ENCODE results near the gene MRPL53. TPM values are rescaled to one million over a fixed set of nuclear protein-coding genes. Genes with fewer than 3 reads are reported as not detected.
"Not testable (repeated sequence)": the region's sequence is repeated elsewhere in the genome, so short reads cannot be mapped to it uniquely, and the experiment has no call there.

Gene MRPL53
- total RNA-seq, 5 donors from 2014 or later (not counting 1 experiment from before 2014, with no cell fraction given) = 53.9 to 77.9 (median 59.4) TPM

GRCh38 chr2:74461187-74462053, 11.1 kb downstream of the MRPL53 start:
- Mint-ChIP-seq H3K9me3 (no peaks in the 10 kb centered on the region), H3K27me3 (no peaks in the 10 kb centered on the region), H3K36me3 (peaks cover 5% of the 10 kb centered on the region), H3K27ac (no peak overlapping the region), H3K4me1 (peaks cover 51 to 65% (median 62%) of the 10 kb centered on the region in 3 donors), H3K4me3 (no peak overlapping the region)
- Histone ChIP-seq H3K36me3 (ENCODE audit: control insufficient read depth in 2 of 2, extremely low read depth in 1 of 2, insufficient read depth in 1 of 2, low read length in 1 of 2) (peaks cover 6 to 20% of the 10 kb centered on the region in 2 donors), H3K9me3 (no peaks in the 10 kb centered on the region), H3K4me1 (ENCODE audit: control insufficient read depth in 1 of 2, extremely low read depth in 1 of 2, insufficient read depth in 2 of 2, low read length in 2 of 2) (peaks cover 23 to 48% of the 10 kb centered on the region in 2 experiments), H3K4me3 (ENCODE audit: control insufficient read depth in 1 of 2, extremely low read depth in 1 of 2, low read length in 1 of 2) (no peak overlapping the region), H3K27me3 (replicated peaks in 1 of 2; ENCODE audit: control insufficient read depth in 2 of 2, extremely low read depth in 1 of 2, insufficient read depth in 2 of 2, low read length in 1 of 2) (no peaks in the 10 kb centered on the region), H3K27ac (ENCODE audit: low read length) (no peak overlapping the region)
- ATAC-seq (replicated peaks in 1 of 4) = no peak
- DNase-seq = no peak
- WGBS (ENCODE audit: insufficient coverage) = 94% methylated on average over 24 of the region's 27 CpGs
- ChIA-PET CTCF (no interaction called here), POLR2A (interaction anchor here in 1 of 2 donors (0.6 kb wide), 1 partner anchor 447 kb away, joined by 4 read pairs; no protein-coding TSS in a partner anchor)

DNA sequence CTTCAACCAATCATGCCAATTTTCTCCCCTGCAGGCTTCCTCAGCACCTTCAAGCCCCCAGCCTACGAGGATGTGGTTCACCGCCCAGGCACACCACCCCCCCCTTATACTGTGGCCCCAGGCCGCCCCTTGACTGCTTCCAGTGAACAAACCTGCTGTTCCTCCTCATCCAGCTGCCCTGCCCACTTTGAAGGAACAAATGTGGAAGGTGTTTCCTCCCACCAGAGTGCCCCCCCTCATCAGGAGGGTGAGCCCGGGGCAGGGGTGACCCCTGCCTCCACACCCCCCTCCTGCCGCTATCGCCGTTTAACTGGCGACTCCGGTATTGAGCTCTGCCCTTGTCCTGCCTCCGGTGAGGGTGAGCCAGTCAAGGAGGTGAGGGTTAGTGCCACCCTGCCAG, 12.3 kb downstream of the MRPL53 start:
- H3K9me3 Mint-ChIP-seq; DNase-seq; ATAC-seq (replicated peaks in 1 of 4); H3K4me3 ChIP-seq (ENCODE audit: control insufficient read depth in 1 of 2, extremely low read depth in 1 of 2, low read length in 1 of 2); H3K27me3 Mint-ChIP-seq; H3K27ac Mint-ChIP-seq; H3K27me3 ChIP-seq (replicated peaks in 1 of 2; ENCODE audit: control insufficient read depth in 2 of 2, extremely low read depth in 1 of 2, insufficient read depth in 2 of 2, low read length in 1 of 2); H3K27ac ChIP-seq (ENCODE audit: low read length); H3K36me3 Mint-ChIP-seq; POLR2A ChIA-PET; H3K9me3 ChIP-seq: not testable (repeated sequence)
- Mint-ChIP-seq H3K4me1 (peaks cover 58 to 67% (median 65%) of the 10 kb centered on the region in 3 donors), H3K4me3 (peak overlapping the region; percentile 62 to 99 (median 93))
- Histone ChIP-seq H3K36me3 (ENCODE audit: control insufficient read depth in 2 of 2, extremely low read depth in 1 of 2, insufficient read depth in 1 of 2, low read length in 1 of 2) (peaks cover 6 to 24% of the 10 kb centered on the region in 2 donors), H3K4me1 (ENCODE audit: control insufficient read depth in 1 of 2, extremely low read depth in 1 of 2, insufficient read depth in 2 of 2, low read length in 2 of 2) (peaks cover 30 to 53% of the 10 kb centered on the region in 2 experiments)
- 85% methylated on average over 3 of the region's 10 CpGs for WGBS (ENCODE audit: insufficient coverage)
- CTCF ChIA-PET = interaction anchor here in 1 of 2 donors (0.7 kb wide), 1 partner anchor 951 kb away, joined by 3 read pairs; no protein-coding TSS in a partner anchor

DNA sequence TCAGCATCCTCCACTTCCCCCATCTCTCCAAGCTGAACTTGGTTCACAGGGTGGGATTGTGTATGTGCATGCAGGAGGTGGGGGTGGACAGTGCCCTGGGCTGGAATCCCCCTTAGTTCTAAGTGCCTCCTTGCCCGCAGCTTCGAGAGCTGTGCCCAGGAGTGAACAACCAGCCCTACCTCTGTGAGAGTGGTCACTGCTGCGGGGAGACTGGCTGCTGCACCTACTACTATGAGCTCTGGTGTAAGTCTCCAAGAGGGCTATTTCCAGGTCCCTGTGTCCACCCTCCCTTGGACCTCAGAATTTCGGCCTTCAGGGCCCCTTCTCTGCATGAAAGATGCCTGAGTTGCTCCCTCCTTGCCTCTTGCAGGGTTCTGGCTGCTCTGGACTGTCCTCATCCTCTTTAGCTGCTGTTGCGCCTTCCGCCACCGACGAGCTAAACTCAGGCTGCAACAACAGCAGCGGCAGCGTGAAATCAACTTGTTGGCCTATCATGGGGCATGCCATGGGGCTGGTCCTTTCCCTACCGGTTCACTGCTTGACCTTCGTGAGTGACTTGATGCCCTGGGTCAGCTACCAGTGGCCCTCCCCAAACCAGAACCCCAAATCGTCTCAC, 12.9 kb downstream of the MRPL53 start:
- Histone ChIP-seq H3K36me3 (ENCODE audit: control insufficient read depth in 2 of 2, extremely low read depth in 1 of 2, insufficient read depth in 1 of 2, low read length in 1 of 2) (peaks cover 6 to 24% of the 10 kb centered on the region in 2 donors), H3K4me1 (ENCODE audit: control insufficient read depth in 1 of 2, extremely low read depth in 1 of 2, insufficient read depth in 2 of 2, low read length in 2 of 2) (peaks cover 32 to 54% of the 10 kb centered on the region in 2 experiments)
- H3K4me3 ChIP-seq (ENCODE audit: control insufficient read depth in 1 of 2, extremely low read depth in 1 of 2, low read length in 1 of 2); H3K9me3 Mint-ChIP-seq; H3K9me3 ChIP-seq; H3K36me3 Mint-ChIP-seq; DNase-seq; H3K27me3 Mint-ChIP-seq; ATAC-seq (replicated peaks in 1 of 4); H3K27ac ChIP-seq (ENCODE audit: low read length); H3K27me3 ChIP-seq (replicated peaks in 1 of 2; ENCODE audit: control insufficient read depth in 2 of 2, extremely low read depth in 1 of 2, insufficient read depth in 2 of 2, low read length in 1 of 2): not testable (repeated sequence)
- POLR2A ChIA-PET = interaction anchor here in 1 of 2 donors (1.7 kb wide), 1 partner anchor 9 kb away, joined by 5 read pairs; no protein-coding TSS in a partner anchor
- Mint-ChIP-seq H3K4me1 (peaks cover 62 to 72% (median 69%) of the 10 kb centered on the region in 3 donors), H3K27ac (peak overlapping the region; percentile 89 to 99), H3K4me3 (peak overlapping the region; percentile 93 to 99 (median 97))
- CTCF ChIA-PET = interaction anchor here in 1 of 2 donors (0.5 to 1.9 kb wide), 3 partner anchors 8 to 14 kb away, joined by 3 to 13 read pairs (median 5); partner anchors contain the start of gene MRPL53
- WGBS (ENCODE audit: insufficient coverage) = 91% methylated on average over 11 of the region's 13 CpGs

DNA sequence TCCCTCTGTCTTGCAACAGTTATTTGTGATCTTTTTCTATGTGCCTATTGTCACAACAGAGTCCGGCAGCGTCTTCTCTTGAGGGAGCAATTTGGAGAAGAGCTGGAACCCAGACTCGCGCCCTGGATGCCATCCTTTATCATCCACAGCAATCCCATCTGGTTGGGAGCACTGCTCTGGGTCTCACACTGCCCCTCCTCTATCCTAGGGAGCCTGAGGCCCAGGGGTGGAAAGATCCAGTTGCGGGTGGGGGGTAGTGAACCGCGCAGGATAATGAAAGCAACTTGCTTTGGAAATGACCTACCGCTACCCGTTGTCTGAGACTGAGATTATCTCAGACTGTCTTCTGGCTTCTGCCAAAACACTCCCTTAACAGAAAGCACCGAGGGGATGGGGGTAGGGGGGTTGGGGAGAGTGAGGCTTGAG, 13.5 kb downstream of the MRPL53 start:
- Histone ChIP-seq H3K36me3 (ENCODE audit: control insufficient read depth in 2 of 2, extremely low read depth in 1 of 2, insufficient read depth in 1 of 2, low read length in 1 of 2) (peaks cover 6 to 24% of the 10 kb centered on the region in 2 donors), H3K9me3 (no peaks in the 10 kb centered on the region), H3K4me1 (ENCODE audit: control insufficient read depth in 1 of 2, extremely low read depth in 1 of 2, insufficient read depth in 2 of 2, low read length in 2 of 2) (peaks cover 32 to 47% of the 10 kb centered on the region in 2 experiments), H3K27me3 (replicated peaks in 1 of 2; ENCODE audit: control insufficient read depth in 2 of 2, extremely low read depth in 1 of 2, insufficient read depth in 2 of 2, low read length in 1 of 2) (no peaks in the 10 kb centered on the region), H3K27ac (ENCODE audit: low read length) (peak overlapping the region; percentile 99), H3K4me3 (ENCODE audit: control insufficient read depth in 1 of 2, extremely low read depth in 1 of 2, low read length in 1 of 2) (peak overlapping the region; percentile 93 to 96)
- H3K4me1 Mint-ChIP-seq = peaks cover 61 to 74% (median 66%) of the 10 kb centered on the region in 3 donors
- no peaks in the 10 kb centered on the region for H3K27me3 Mint-ChIP-seq
- POLR2A ChIA-PET = interaction anchor here (0.6 to 1.7 kb wide), 7 partner anchors 9 to 259 kb away, joined by 4 to 15 read pairs (median 4); partner anchors contain the start of gene MRPL53 (in 1 of the 2)
- no peaks in the 10 kb centered on the region for H3K9me3 Mint-ChIP-seq
- ATAC-seq (replicated peaks in 1 of 4) (no peak), DNase-seq (peak in 1 of 35 experiments; percentile 36)
- CTCF ChIA-PET = interaction anchor here in 1 of 2 donors (0.5 to 1.9 kb wide), 8 partner anchors 9 to 73 kb away, joined by 3 to 14 read pairs (median 4); partner anchors contain the start of genes CCDC142, MRPL53 and TTC31
- peak overlapping the region; percentile 99 for H3K27ac Mint-ChIP-seq
- peak overlapping the region; percentile 93 to 99 (median 97) for H3K4me3 Mint-ChIP-seq
- 6% methylated on average over 2 of the region's 10 CpGs for WGBS (ENCODE audit: insufficient coverage)
- peaks cover 5% of the 10 kb centered on the region for H3K36me3 Mint-ChIP-seq

- Mint-ChIP-seq H3K27ac (peak within 1 kb of the TSS; percentile 99), H3K4me1 (peaks cover 59 to 71% (median 64%) of the 10 kb centered on the region in 3 donors), H3K9me3 (no peaks in the 10 kb centered on the region), H3K36me3 (peaks cover 5% of the 10 kb centered on the region), H3K4me3 (peak within 1 kb of the TSS; percentile 93 to 99 (median 97)), H3K27me3 (no peaks in the 10 kb centered on the region)
- Histone ChIP-seq H3K36me3 (ENCODE audit: control insufficient read depth in 2 of 2, extremely low read depth in 1 of 2, insufficient read depth in 1 of 2, low read length in 1 of 2) (peaks cover 6 to 24% of the 10 kb centered on the region in 2 donors), H3K4me3 (ENCODE audit: control insufficient read depth in 1 of 2, extremely low read depth in 1 of 2, low read length in 1 of 2) (peak within 1 kb of the TSS; percentile 93 to 96), H3K4me1 (ENCODE audit: control insufficient read depth in 1 of 2, extremely low read depth in 1 of 2, insufficient read depth in 2 of 2, low read length in 2 of 2) (peaks cover 32 to 44% of the 10 kb centered on the region in 2 experiments), H3K27me3 (replicated peaks in 1 of 2; ENCODE audit: control insufficient read depth in 2 of 2, extremely low read depth in 1 of 2, insufficient read depth in 2 of 2, low read length in 1 of 2) (no peaks in the 10 kb centered on the region), H3K9me3 (no peaks in the 10 kb centered on the region), H3K27ac (ENCODE audit: low read length) (peak within 1 kb of the TSS; percentile 99)
- ATAC-seq (replicated peaks in 1 of 4) = peak; percentile 82 to 84 (median 82)
- ChIA-PET CTCF (interaction anchor here (0.5 to 1.9 kb wide), 10 partner anchors 10 to 395 kb away, joined by 3 to 14 read pairs (median 4); partner anchors contain the start of genes CCDC142 (in 1 of the 2), MRPL53 (in 1 of the 2) and TTC31 (in 1 of the 2)), POLR2A (interaction anchor here (0.5 to 1.7 kb wide), 15 partner anchors 9 to 259 kb away, joined by 3 to 15 read pairs (median 4); partner anchors contain the start of genes C2orf81 (in 1 of the 2), CCDC142 (in 1 of the 2), MRPL53 (in 1 of the 2) and TTC31 (in 1 of the 2))
- DNase-seq = peak; percentile 96 to 100 (median 100)
- 2% methylated on average over 20 of the region's 38 CpGs for WGBS (ENCODE audit: insufficient coverage)
These were observed 14.1 kb downstream of the MRPL53 start, which contains the start of gene WBP1 for GRCh38 chr2:74458132-74458937. WBP1 (plus strand) TSS chr2:74458438; CDS start chr2:74458603, 165 bp downstream.

Data from T-cell (primary cell).